A673 (cell line): ENCODE results near the gene CNNM4. TPM values are rescaled to one million over a fixed set of nuclear protein-coding genes. Genes with fewer than 3 reads are reported as not detected.

ENCODE experiments used
- BruUV-seq: library from RNA; stranded (reverse); fragments of 400-500 nt; replicated peaks from 2 replicates; lab custom pipeline; 2021; lab: Mats Ljungman, UMichigan
- CTCF ChIA-PET: fragments of 300-600 bp; sonication (Branson Sonifier 250); formaldehyde crosslinking; loops from one replicate; lab custom pipeline; 2022; ENCODE audit warnings: antibody characterized with exemption; lab: Charles Lee
- POLR2A ChIA-PET: fragments of 300-600 bp; sonication (Branson Sonifier 250); formaldehyde crosslinking; loops from one replicate; lab custom pipeline; 2022; ENCODE audit warnings: antibody characterized with exemption; ENCODE audit not compliant: low non-redundant PET; lab: Charles Lee
- DNase-seq: peaks from one replicate; pipeline ENCODE4 v3.0.0-alpha.2; 2015; ENCODE audit warnings: low spot score
- H3K27ac ChIP-seq: fragments of 200-600 bp; sonication (generic); 2 replicates; pipeline ENCODE4 v1.5.1; 2016; ENCODE audit warnings: mixed run types, low read depth, mild to moderate bottlenecking, mixed read lengths, antibody characterized with exemption, low read length; ENCODE audit not compliant: poor library complexity, severe bottlenecking
- H3K27me3 ChIP-seq: fragments of 200-600 bp; sonication (generic); replicated peaks from 2 replicates; pipeline ENCODE4 v1.6.1; 2017; ENCODE audit warnings: mixed run types, low read depth, mild to moderate bottlenecking, mixed read lengths, antibody characterized with exemption, low read length; ENCODE audit not compliant: insufficient read depth, poor library complexity
- H3K36me3 ChIP-seq: fragments of 200-600 bp; sonication (generic); 2 replicates; pipeline ENCODE4 v1.6.1; 2016; ENCODE audit warnings: mixed run types, mild to moderate bottlenecking, mixed read lengths, antibody characterized with exemption, low read length; ENCODE audit not compliant: insufficient read depth, poor library complexity, severe bottlenecking
- H3K4me1 ChIP-seq: fragments of 200-600 bp; sonication (generic); 2 replicates; pipeline ENCODE4 v1.6.1; 2017; ENCODE audit warnings: mixed run types, mild to moderate bottlenecking, mixed read lengths, antibody characterized with exemption, low read length; ENCODE audit not compliant: insufficient read depth, poor library complexity, severe bottlenecking
- H3K4me3 ChIP-seq: fragments of 200-600 bp; sonication (generic); 2 replicates; pipeline ENCODE4 v1.5.1; 2016; ENCODE audit warnings: low read depth, mixed run types, mild to moderate bottlenecking, mixed read lengths, low read length; ENCODE audit not compliant: poor library complexity, severe bottlenecking
- H3K9me3 ChIP-seq: fragments of 200-600 bp; sonication (generic); 2 replicates; pipeline ENCODE4 v1.6.1; 2016; ENCODE audit warnings: mixed run types, low read depth, mild to moderate bottlenecking, mixed read lengths, antibody characterized with exemption, low read length; ENCODE audit not compliant: poor library complexity, severe bottlenecking
- CTCF ChIP-seq: fragments of 300-800, 200-600 bp; sonication (generic); conservative IDR thresholded peaks from 2 replicates; pipeline ENCODE4 v1.5.1; 2017; ENCODE audit warnings: low read depth, mild to moderate bottlenecking, antibody characterized with exemption, low read length, moderate library complexity, mixed read lengths
- EZH2 ChIP-seq: fragments of 200-600 bp; sonication (generic); IDR thresholded peaks from 2 replicates; pipeline ENCODE4 v1.6.1; 2017; ENCODE audit warnings: borderline replicate concordance, low read depth, mild to moderate bottlenecking, mixed read lengths, antibody characterized with exemption, low read length; ENCODE audit not compliant: poor library complexity, severe bottlenecking
- intact Hi-C: fragments of 100-400 bp; cut with micrococcal nuclease; formaldehyde crosslinking; loops from one replicate; pipeline ENCODE4 v1.10.0; 2022; ENCODE audit not compliant: unreplicated experiment
- total RNA-seq: library from RNA; stranded (reverse); gene quantifications from 2 replicates; pipeline ENCODE4 v1.2.3, GENCODE V29; 2021

CNNM4 gene
- total RNA-seq, 1 experiment from 2014 or later: 16.3 TPM

- no peaks in the 10 kb centered on the region for H3K9me3 ChIP-seq
Measured at GRCh38 chr2:96815326-96816126, 54.8 kb downstream of the CNNM4 start.

GRCh38 chr2:96816127-96816835 is 55.6 kb downstream of the CNNM4 start, which contains the start of gene CNNM3:
CNNM3 (plus strand) TSS chr2:96816268; CDS start chr2:96816278, 10 bp downstream.
- H3K4me3 ChIP-seq: peak within 1 kb of the TSS; percentile 83
- BruUV-seq: no TSS peak
- peaks cover 1% of the 10 kb centered on the region for H3K36me3 ChIP-seq
- TF ChIP-seq EZH2 (no peak), CTCF (peak; percentile 52)
- ChIA-PET CTCF (interaction anchor here (0.6 kb wide), 3 partner anchors 10 to 262 kb away, joined by 4 to 6 read pairs (median 4); no protein-coding TSS in a partner anchor), POLR2A (interaction anchor here (0.6 kb wide), 1 partner anchor 47 kb away, joined by 13 read pairs; no protein-coding TSS in a partner anchor)
- H3K4me1 ChIP-seq: no peaks in the 10 kb centered on the region
- no peaks in the 10 kb centered on the region for H3K27me3 ChIP-seq
- DNase-seq: peak; percentile 97
- intact Hi-C loops: loop anchor here (5.0 kb wide), 1 partner anchor 146 kb away; no protein-coding TSS in a partner anchor
- H3K9me3 ChIP-seq: no peaks in the 10 kb centered on the region
- H3K27ac ChIP-seq: peak within 1 kb of the TSS; percentile 72

More at GRCh38 chr2:96815326-96816126, 54.8 kb downstream of the CNNM4 start:
- BruUV-seq: no TSS peak
- H3K27me3 ChIP-seq: no peaks in the 10 kb centered on the region
- no peak for DNase-seq
- TF ChIP-seq CTCF (no peak), EZH2 (no peak)
- POLR2A ChIA-PET: interaction anchor here (0.7 kb wide), 1 partner anchor 100 kb away, joined by 7 read pairs; no protein-coding TSS in a partner anchor
- intact Hi-C loops: loop anchor here (5.0 kb wide), 1 partner anchor 147 kb away; no protein-coding TSS in a partner anchor
- no peaks in the 10 kb centered on the region for H3K4me1 ChIP-seq
- peak overlapping the region; percentile 72 for H3K27ac ChIP-seq
- CTCF ChIA-PET: no interaction called here
- H3K36me3 ChIP-seq: no peaks in the 10 kb centered on the region
- peak overlapping the region; percentile 83 for H3K4me3 ChIP-seq
